Measurements from ENCODE around the gene FAM114A1.

The FAM114A1 gene

DNA sequence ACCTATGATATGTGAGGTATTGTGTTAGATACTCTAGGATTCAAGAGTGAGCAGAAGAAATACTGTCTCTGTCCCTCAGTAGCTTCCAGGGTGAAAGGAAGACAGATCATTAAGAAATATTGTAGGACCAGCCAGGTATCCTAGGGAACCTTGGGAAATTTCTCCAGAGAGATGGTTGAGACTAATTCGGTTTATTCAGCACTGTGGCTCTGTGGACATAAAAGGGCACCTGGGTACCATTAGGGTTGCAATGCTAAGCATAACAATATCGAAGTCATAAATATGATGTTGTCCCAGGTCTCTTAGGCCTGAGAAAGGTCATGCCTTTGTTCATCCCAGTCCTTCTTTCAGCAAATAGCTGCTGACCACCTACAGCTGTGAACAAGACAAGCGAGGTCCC is 61.0 kb downstream of the FAM114A1 start:
- no peaks in the 10 kb centered on the region for H3K9me3 ChIP-seq (ENCODE audit: control insufficient read depth, insufficient read depth, low read depth, low read length)
- POLR2A ChIA-PET: no interaction called here
- no peak for TF ChIP-seq ZSCAN30 (tag by site-specific recombination; IDR thresholded peaks at IDR 0.05)
- no peak for TF ChIP-seq ZNF2 (tag by site-specific recombination; IDR thresholded peaks at IDR 0.05)
- TF ChIP-seq, protein P1, sequence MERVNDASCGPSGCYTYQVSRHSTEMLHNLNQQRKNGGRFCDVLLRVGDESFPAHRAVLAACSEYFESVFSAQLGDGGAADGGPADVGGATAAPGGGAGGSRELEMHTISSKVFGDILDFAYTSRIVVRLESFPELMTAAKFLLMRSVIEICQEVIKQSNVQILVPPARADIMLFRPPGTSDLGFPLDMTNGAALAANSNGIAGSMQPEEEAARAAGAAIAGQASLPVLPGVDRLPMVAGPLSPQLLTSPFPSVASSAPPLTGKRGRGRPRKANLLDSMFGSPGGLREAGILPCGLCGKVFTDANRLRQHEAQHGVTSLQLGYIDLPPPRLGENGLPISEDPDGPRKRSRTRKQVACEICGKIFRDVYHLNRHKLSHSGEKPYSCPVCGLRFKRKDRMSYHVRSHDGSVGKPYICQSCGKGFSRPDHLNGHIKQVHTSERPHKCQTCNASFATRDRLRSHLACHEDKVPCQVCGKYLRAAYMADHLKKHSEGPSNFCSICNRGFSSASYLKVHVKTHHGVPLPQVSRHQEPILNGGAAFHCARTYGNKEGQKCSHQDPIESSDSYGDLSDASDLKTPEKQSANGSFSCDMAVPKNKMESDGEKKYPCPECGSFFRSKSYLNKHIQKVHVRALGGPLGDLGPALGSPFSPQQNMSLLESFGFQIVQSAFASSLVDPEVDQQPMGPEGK (tag by site-specific recombination; IDR thresholded peaks at IDR 0.05): no peak
- TF ChIP-seq, protein P2, sequence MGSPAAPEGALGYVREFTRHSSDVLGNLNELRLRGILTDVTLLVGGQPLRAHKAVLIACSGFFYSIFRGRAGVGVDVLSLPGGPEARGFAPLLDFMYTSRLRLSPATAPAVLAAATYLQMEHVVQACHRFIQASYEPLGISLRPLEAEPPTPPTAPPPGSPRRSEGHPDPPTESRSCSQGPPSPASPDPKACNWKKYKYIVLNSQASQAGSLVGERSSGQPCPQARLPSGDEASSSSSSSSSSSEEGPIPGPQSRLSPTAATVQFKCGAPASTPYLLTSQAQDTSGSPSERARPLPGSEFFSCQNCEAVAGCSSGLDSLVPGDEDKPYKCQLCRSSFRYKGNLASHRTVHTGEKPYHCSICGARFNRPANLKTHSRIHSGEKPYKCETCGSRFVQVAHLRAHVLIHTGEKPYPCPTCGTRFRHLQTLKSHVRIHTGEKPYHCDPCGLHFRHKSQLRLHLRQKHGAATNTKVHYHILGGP (tag by site-specific recombination; IDR thresholded peaks at IDR 0.05): no peak
- TF ChIP-seq KLF16 (tag by site-specific recombination; IDR thresholded peaks at IDR 0.05): no peak
- TF ChIP-seq ZNF585B (tag by site-specific recombination; IDR thresholded peaks at IDR 0.05): no peak
- TF ChIP-seq ZNF623 (tag by site-specific recombination; IDR thresholded peaks at IDR 0.05): no peak
- TF ChIP-seq ZNF114 (tag by site-specific recombination; IDR thresholded peaks at IDR 0.05): no peak
- TF ChIP-seq ZNF24 (tag by site-specific recombination; IDR thresholded peaks at IDR 0.05): no peak
- TF ChIP-seq ZNF121 (tag by site-specific recombination; IDR thresholded peaks at IDR 0.05): no peak
- TF ChIP-seq ZNF830 (tag by site-specific recombination; IDR thresholded peaks at IDR 0.05; ENCODE audit: low read depth): no peak
- H3K36me3 ChIP-seq (ENCODE audit: control insufficient read depth in 2 of 2, insufficient read depth in 1 of 2, low read length in 2 of 2): peaks cover 0 to 51% of the 10 kb centered on the region in 2 experiments; a peak in 1 of 3 replicates
- no peak overlapping the region for H3K4me3 ChIP-seq (ENCODE audit: low read depth, low read length)
- no peaks in the 10 kb centered on the region for H3K4me1 ChIP-seq (ENCODE audit: control insufficient read depth, insufficient read depth, low read length)
- CTCF ChIA-PET: no interaction called here
- no peak overlapping the region for H3K27ac ChIP-seq (ENCODE audit: extremely low read depth, low read depth, low read length)

DNA sequence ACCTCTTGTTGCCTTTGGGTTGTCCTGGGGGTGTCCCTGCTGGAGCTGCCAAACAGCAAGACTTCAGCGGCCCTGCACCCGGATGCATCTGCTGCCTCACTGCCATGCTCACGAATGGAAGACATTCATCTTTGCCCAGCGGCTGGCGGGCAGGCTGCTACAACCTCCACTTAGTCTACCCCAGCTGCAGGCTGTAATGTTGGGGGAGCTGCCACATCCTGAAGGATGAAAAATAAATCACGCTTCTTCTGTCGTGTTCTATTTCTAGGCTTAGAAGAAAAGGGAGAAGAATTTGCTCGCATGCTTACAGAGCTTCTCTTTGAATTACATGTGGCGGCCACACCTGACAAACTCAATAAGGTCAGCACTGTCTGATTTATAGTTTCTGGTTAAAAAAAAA is 61.4 kb downstream of the FAM114A1 start:
- TF ChIP-seq ZNF19 (tag by site-specific recombination; IDR thresholded peaks at IDR 0.05; ENCODE audit: low read depth) (no peak), ZNF658 (tag by site-specific recombination; IDR thresholded peaks at IDR 0.05) (no peak), ZNF530 (tag by site-specific recombination; IDR thresholded peaks at IDR 0.05; ENCODE audit: low read depth) (no peak), MYNN (tag by site-specific recombination; IDR thresholded peaks at IDR 0.05; ENCODE audit: borderline replicate concordance) (no peak), KLF8 (tag by site-specific recombination; IDR thresholded peaks at IDR 0.05) (no peak), GLIS2 (tag by site-specific recombination; IDR thresholded peaks at IDR 0.05) (no peak), ZNF48 (tag by site-specific recombination; IDR thresholded peaks at IDR 0.05) (no peak)
- TF ChIP-seq, protein P3, sequence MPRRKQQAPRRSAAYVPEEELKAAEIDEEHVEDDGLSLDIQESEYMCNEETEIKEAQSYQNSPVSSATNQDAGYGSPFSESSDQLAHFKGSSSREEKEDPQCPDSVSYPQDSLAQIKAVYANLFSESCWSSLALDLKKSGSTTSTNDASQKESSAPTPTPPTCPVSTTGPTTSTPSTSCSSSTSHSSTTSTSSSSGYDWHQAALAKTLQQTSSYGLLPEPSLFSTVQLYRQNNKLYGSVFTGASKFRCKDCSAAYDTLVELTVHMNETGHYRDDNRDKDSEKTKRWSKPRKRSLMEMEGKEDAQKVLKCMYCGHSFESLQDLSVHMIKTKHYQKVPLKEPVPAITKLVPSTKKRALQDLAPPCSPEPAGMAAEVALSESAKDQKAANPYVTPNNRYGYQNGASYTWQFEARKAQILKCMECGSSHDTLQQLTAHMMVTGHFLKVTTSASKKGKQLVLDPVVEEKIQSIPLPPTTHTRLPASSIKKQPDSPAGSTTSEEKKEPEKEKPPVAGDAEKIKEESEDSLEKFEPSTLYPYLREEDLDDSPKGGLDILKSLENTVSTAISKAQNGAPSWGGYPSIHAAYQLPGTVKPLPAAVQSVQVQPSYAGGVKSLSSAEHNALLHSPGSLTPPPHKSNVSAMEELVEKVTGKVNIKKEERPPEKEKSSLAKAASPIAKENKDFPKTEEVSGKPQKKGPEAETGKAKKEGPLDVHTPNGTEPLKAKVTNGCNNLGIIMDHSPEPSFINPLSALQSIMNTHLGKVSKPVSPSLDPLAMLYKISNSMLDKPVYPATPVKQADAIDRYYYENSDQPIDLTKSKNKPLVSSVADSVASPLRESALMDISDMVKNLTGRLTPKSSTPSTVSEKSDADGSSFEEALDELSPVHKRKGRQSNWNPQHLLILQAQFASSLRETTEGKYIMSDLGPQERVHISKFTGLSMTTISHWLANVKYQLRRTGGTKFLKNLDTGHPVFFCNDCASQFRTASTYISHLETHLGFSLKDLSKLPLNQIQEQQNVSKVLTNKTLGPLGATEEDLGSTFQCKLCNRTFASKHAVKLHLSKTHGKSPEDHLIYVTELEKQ (tag by site-specific recombination; IDR thresholded peaks at IDR 0.05; ENCODE audit: borderline replicate concordance): no peak
- peaks cover 0 to 51% of the 10 kb centered on the region in 2 experiments; a peak in 1 of 3 replicates for H3K36me3 ChIP-seq (ENCODE audit: control insufficient read depth in 2 of 2, insufficient read depth in 1 of 2, low read length in 2 of 2)
- CTCF ChIA-PET: interaction anchor here (1.3 kb wide), 1 partner anchor 26 kb away, joined by 6 read pairs; no protein-coding TSS in a partner anchor
- POLR2A ChIA-PET: no interaction called here
- no peaks in the 10 kb centered on the region for H3K9me3 ChIP-seq (ENCODE audit: control insufficient read depth, insufficient read depth, low read depth, low read length)
- H3K4me1 ChIP-seq (ENCODE audit: control insufficient read depth, insufficient read depth, low read length): no peaks in the 10 kb centered on the region
- H3K4me3 ChIP-seq (ENCODE audit: low read depth, low read length): no peak overlapping the region
- no peak overlapping the region for H3K27ac ChIP-seq (ENCODE audit: extremely low read depth, low read depth, low read length)

Measured in HEK293 (cell line).